ENCODE measurements around the gene NDST1. TPM values are rescaled to one million over a fixed set of nuclear protein-coding genes. Genes with fewer than 3 reads are reported as not detected.

The NDST1 gene
- total RNA-seq, 1 experiment from 2014 or later, result 69.9 TPM

DNA sequence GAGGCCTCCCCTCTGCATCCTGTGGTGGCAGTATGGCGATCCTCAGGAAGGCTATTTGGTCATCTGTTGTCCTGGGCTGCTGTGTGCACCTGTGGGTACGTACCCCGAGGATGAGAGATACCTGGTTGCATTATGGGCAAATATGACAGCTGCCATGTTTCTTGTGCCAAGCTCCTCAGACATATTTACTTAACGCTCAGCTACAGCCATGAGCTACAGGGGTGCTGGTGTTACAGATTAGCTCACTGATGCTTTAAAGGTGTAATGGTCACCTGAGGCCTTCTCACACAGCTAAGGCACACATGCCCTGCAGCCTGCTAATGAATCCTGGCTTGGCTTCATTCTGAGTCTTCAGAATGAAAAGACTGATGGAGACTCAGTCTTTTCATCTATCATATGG, 12.0 kb downstream of the NDST1 start:
- peaks cover 44% of the 10 kb centered on the region for H3K4me1 Mint-ChIP-seq

More for the DNA sequence above, 12.0 kb downstream of the NDST1 start:
- H3K27me3 Mint-ChIP-seq (ENCODE audit: low read depth), result no peaks in the 10 kb centered on the region
- H3K36me3 Mint-ChIP-seq, result no peaks in the 10 kb centered on the region
- peak overlapping the region; percentile 71; the same call in 1 of the 2 replicates for H3K27ac Mint-ChIP-seq
- no peak overlapping the region for H3K4me3 Mint-ChIP-seq
- no peak for TF ChIP-seq ZNF138 (CRISPR knock-in tag; conservative IDR thresholded peaks at IDR 0.05)
- TF ChIP-seq, protein P1, sequence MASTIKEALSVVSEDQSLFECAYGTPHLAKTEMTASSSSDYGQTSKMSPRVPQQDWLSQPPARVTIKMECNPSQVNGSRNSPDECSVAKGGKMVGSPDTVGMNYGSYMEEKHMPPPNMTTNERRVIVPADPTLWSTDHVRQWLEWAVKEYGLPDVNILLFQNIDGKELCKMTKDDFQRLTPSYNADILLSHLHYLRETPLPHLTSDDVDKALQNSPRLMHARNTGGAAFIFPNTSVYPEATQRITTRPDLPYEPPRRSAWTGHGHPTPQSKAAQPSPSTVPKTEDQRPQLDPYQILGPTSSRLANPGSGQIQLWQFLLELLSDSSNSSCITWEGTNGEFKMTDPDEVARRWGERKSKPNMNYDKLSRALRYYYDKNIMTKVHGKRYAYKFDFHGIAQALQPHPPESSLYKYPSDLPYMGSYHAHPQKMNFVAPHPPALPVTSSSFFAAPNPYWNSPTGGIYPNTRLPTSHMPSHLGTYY (CRISPR knock-in tag; IDR thresholded peaks at IDR 0.05), result no peak
- TF ChIP-seq FOXJ3 (CRISPR knock-in tag; IDR thresholded peaks at IDR 0.05; ENCODE audit: borderline replicate concordance), result no peak
- no peak for TF ChIP-seq ZNF317 (CRISPR knock-in tag; IDR thresholded peaks at IDR 0.05; ENCODE audit: borderline replicate concordance, low read depth)
- TF ChIP-seq TEAD1 (CRISPR knock-in tag; IDR thresholded peaks at IDR 0.05), result no peak
- TF ChIP-seq, protein P2, sequence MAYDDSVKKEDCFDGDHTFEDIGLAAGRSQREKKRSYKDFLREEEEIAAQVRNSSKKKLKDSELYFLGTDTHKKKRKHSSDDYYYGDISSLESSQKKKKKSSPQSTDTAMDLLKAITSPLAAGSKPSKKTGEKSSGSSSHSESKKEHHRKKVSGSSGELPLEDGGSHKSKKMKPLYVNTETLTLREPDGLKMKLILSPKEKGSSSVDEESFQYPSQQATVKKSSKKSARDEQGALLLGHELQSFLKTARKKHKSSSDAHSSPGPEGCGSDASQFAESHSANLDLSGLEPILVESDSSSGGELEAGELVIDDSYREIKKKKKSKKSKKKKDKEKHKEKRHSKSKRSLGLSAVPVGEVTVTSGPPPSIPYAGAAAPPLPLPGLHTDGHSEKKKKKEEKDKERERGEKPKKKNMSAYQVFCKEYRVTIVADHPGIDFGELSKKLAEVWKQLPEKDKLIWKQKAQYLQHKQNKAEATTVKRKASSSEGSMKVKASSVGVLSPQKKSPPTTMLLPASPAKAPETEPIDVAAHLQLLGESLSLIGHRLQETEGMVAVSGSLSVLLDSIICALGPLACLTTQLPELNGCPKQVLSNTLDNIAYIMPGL (CRISPR knock-in tag; IDR thresholded peaks at IDR 0.05), result no peak
- TF ChIP-seq, protein P3, sequence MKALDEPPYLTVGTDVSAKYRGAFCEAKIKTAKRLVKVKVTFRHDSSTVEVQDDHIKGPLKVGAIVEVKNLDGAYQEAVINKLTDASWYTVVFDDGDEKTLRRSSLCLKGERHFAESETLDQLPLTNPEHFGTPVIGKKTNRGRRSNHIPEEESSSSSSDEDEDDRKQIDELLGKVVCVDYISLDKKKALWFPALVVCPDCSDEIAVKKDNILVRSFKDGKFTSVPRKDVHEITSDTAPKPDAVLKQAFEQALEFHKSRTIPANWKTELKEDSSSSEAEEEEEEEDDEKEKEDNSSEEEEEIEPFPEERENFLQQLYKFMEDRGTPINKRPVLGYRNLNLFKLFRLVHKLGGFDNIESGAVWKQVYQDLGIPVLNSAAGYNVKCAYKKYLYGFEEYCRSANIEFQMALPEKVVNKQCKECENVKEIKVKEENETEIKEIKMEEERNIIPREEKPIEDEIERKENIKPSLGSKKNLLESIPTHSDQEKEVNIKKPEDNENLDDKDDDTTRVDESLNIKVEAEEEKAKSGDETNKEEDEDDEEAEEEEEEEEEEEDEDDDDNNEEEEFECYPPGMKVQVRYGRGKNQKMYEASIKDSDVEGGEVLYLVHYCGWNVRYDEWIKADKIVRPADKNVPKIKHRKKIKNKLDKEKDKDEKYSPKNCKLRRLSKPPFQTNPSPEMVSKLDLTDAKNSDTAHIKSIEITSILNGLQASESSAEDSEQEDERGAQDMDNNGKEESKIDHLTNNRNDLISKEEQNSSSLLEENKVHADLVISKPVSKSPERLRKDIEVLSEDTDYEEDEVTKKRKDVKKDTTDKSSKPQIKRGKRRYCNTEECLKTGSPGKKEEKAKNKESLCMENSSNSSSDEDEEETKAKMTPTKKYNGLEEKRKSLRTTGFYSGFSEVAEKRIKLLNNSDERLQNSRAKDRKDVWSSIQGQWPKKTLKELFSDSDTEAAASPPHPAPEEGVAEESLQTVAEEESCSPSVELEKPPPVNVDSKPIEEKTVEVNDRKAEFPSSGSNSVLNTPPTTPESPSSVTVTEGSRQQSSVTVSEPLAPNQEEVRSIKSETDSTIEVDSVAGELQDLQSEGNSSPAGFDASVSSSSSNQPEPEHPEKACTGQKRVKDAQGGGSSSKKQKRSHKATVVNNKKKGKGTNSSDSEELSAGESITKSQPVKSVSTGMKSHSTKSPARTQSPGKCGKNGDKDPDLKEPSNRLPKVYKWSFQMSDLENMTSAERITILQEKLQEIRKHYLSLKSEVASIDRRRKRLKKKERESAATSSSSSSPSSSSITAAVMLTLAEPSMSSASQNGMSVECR (CRISPR knock-in tag; IDR thresholded peaks at IDR 0.05; ENCODE audit: borderline replicate concordance), result no peak
- TF ChIP-seq, protein P4, sequence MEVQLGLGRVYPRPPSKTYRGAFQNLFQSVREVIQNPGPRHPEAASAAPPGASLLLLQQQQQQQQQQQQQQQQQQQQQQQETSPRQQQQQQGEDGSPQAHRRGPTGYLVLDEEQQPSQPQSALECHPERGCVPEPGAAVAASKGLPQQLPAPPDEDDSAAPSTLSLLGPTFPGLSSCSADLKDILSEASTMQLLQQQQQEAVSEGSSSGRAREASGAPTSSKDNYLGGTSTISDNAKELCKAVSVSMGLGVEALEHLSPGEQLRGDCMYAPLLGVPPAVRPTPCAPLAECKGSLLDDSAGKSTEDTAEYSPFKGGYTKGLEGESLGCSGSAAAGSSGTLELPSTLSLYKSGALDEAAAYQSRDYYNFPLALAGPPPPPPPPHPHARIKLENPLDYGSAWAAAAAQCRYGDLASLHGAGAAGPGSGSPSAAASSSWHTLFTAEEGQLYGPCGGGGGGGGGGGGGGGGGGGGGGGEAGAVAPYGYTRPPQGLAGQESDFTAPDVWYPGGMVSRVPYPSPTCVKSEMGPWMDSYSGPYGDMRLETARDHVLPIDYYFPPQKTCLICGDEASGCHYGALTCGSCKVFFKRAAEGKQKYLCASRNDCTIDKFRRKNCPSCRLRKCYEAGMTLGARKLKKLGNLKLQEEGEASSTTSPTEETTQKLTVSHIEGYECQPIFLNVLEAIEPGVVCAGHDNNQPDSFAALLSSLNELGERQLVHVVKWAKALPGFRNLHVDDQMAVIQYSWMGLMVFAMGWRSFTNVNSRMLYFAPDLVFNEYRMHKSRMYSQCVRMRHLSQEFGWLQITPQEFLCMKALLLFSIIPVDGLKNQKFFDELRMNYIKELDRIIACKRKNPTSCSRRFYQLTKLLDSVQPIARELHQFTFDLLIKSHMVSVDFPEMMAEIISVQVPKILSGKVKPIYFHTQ (CRISPR knock-in tag; IDR thresholded peaks at IDR 0.05), result no peak
- TF ChIP-seq, protein P5, sequence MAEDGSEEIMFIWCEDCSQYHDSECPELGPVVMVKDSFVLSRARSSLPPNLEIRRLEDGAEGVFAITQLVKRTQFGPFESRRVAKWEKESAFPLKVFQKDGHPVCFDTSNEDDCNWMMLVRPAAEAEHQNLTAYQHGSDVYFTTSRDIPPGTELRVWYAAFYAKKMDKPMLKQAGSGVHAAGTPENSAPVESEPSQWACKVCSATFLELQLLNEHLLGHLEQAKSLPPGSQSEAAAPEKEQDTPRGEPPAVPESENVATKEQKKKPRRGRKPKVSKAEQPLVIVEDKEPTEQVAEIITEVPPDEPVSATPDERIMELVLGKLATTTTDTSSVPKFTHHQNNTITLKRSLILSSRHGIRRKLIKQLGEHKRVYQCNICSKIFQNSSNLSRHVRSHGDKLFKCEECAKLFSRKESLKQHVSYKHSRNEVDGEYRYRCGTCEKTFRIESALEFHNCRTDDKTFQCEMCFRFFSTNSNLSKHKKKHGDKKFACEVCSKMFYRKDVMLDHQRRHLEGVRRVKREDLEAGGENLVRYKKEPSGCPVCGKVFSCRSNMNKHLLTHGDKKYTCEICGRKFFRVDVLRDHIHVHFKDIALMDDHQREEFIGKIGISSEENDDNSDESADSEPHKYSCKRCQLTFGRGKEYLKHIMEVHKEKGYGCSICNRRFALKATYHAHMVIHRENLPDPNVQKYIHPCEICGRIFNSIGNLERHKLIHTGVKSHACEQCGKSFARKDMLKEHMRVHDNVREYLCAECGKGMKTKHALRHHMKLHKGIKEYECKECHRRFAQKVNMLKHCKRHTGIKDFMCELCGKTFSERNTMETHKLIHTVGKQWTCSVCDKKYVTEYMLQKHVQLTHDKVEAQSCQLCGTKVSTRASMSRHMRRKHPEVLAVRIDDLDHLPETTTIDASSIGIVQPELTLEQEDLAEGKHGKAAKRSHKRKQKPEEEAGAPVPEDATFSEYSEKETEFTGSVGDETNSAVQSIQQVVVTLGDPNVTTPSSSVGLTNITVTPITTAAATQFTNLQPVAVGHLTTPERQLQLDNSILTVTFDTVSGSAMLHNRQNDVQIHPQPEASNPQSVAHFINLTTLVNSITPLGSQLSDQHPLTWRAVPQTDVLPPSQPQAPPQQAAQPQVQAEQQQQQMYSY (CRISPR knock-in tag; IDR thresholded peaks at IDR 0.05), result no peak
- no peak for DNase-seq (ENCODE audit: low spot score)
- POLR2A ChIA-PET, result no interaction called here
- no peak for ATAC-seq
- CTCF ChIA-PET, result interaction anchor here (1.8 kb wide), 1 partner anchor 25 kb away, joined by 5 read pairs; no protein-coding TSS in a partner anchor
- H3K9me3 Mint-ChIP-seq, result no peaks in the 10 kb centered on the region
